Bronchial epithelial cell (primary cell): ENCODE results near the gene TSPO. TPM values are rescaled to one million over a fixed set of nuclear protein-coding genes. Genes with fewer than 3 reads are reported as not detected.

ENCODE experiments used
- DNase-seq: peaks from one replicate; pipeline ENCODE4 v3.0.0-alpha.2; 2010; ENCODE audit warnings: low read depth
- FAIRE-seq: peaks from 2 replicates; lab custom pipeline; 2011; peaks lifted over from hg19 to GRCh38; lab: Jason Lieb, UNC
- H3K27me3 ChIP-seq: 2 replicates; pipeline ENCODE4 v1.5.1; 2011; ENCODE audit warnings: low read length; ENCODE audit not compliant: control insufficient read depth, insufficient read depth
- H3K36me3 ChIP-seq: 2 replicates; pipeline ENCODE4 v1.5.1; 2011; ENCODE audit warnings: low read length; ENCODE audit not compliant: control insufficient read depth, insufficient read depth
- H3K4me3 ChIP-seq: 2 replicates; pipeline ENCODE4 v1.5.1; 2011; ENCODE audit warnings: mild to moderate bottlenecking, low read depth, low read length, control low read depth
- CTCF ChIP-seq: IDR thresholded peaks from 2 replicates; pipeline ENCODE4 v1.5.1; 2011; ENCODE audit warnings: mild to moderate bottlenecking, moderate library complexity, low read length, control low read depth, inconsistent platforms; ENCODE audit not compliant: insufficient read depth, severe bottlenecking
- total RNA-seq: library from RNA; depleted of rRNA; stranded (reverse); fragments of >200 nt; gene quantifications from 2 replicates; pipeline ENCODE4 v1.2.1, GENCODE V29; 2014

Gene TSPO
- total RNA-seq, 1 donor from 2014 or later = 419 TPM

- TF ChIP-seq CTCF = no peak
- Histone ChIP-seq H3K36me3 (no peaks in the 10 kb centered on the region), H3K27me3 (no peaks in the 10 kb centered on the region), H3K4me3 (no peak overlapping the region)
- no peak for DNase-seq
- peak; percentile 13 for FAIRE-seq
These were observed 54.6 kb downstream of the TSPO start for GRCh38 chr22:43205748-43206508.

GRCh38 chr22:43206509-43207161 is 55.3 kb downstream of the TSPO start:
- no peak for FAIRE-seq
- no peak for DNase-seq
- no peaks in the 10 kb centered on the region for H3K27me3 ChIP-seq
- no peaks in the 10 kb centered on the region for H3K36me3 ChIP-seq
- no peak overlapping the region for H3K4me3 ChIP-seq
- TF ChIP-seq CTCF = no peak

- Histone ChIP-seq H3K36me3 (no peaks in the 10 kb centered on the region), H3K4me3 (no peak overlapping the region), H3K27me3 (no peaks in the 10 kb centered on the region)
- no peak for TF ChIP-seq CTCF
- no peak for DNase-seq
- FAIRE-seq = no peak
These were observed 56.0 kb downstream of the TSPO start for GRCh38 chr22:43207386-43207785.

- DNase-seq (no peak), FAIRE-seq (no peak)
- TF ChIP-seq CTCF = no peak
- no peak overlapping the region for H3K4me3 ChIP-seq
- peaks cover 2% of the 10 kb centered on the region for H3K27me3 ChIP-seq
- no peaks in the 10 kb centered on the region for H3K36me3 ChIP-seq
These were observed 56.7 kb downstream of the TSPO start for GRCh38 chr22:43207849-43208702.

- Histone ChIP-seq H3K36me3 (no peaks in the 10 kb centered on the region), H3K4me3 (no peak overlapping the region), H3K27me3 (peaks cover 3% of the 10 kb centered on the region)
- no peak for FAIRE-seq
- no peak for TF ChIP-seq CTCF
- DNase-seq = no peak
These were observed 57.6 kb downstream of the TSPO start for GRCh38 chr22:43208703-43209522.
